DMS 273 (cell line): Measurements from ENCODE around the gene NEK7.
"Not testable (repeated sequence)": the region's sequence is repeated elsewhere in the genome, so short reads cannot be mapped to it uniquely, and the experiment has no call there.

Experiments
- DNase-seq: peaks from one replicate; lab custom pipeline; 2025; ENCODE audit not compliant: unreplicated experiment; lab: John Stamatoyannopoulos, UW

NEK7 gene

GRCh38 chr1:198168227-198168626 lies 11.4 kb downstream of the NEK7 start:
- DNase-seq: peak; percentile 13

GRCh38 chr1:198169672-198170071 lies 12.9 kb downstream of the NEK7 start:
- DNase-seq: no peak

- no peak for DNase-seq
These were observed 15.1 kb downstream of the NEK7 start for GRCh38 chr1:198171667-198172540.

- DNase-seq: no peak
These were observed 17.0 kb downstream of the NEK7 start for GRCh38 chr1:198173832-198174231.

GRCh38 chr1:198174297-198174696 lies 17.5 kb downstream of the NEK7 start:
- DNase-seq: no peak

- no peak for DNase-seq
These were observed 18.8 kb downstream of the NEK7 start for GRCh38 chr1:198175423-198176170.

GRCh38 chr1:198176179-198176578 lies 19.4 kb downstream of the NEK7 start:
- DNase-seq: no peak

- no peak for DNase-seq
These were observed 20.7 kb downstream of the NEK7 start for GRCh38 chr1:198177546-198177945.

GRCh38 chr1:198178615-198179014 lies 21.8 kb downstream of the NEK7 start:
- no peak for DNase-seq

- peak; percentile 27 for DNase-seq
These were observed 22.8 kb downstream of the NEK7 start for GRCh38 chr1:198179556-198179981.

- DNase-seq: no peak
These were observed 26.8 kb downstream of the NEK7 start for GRCh38 chr1:198183605-198184004.

- no peak for DNase-seq
These were observed 27.7 kb downstream of the NEK7 start for GRCh38 chr1:198184516-198184915.

- DNase-seq: no peak
These were observed 28.3 kb downstream of the NEK7 start for GRCh38 chr1:198185146-198185545.

- no peak for DNase-seq
These were observed 29.0 kb downstream of the NEK7 start for GRCh38 chr1:198185759-198186158.

GRCh38 chr1:198186916-198187580 lies 30.2 kb downstream of the NEK7 start:
- no peak for DNase-seq

- DNase-seq: no peak
These were observed 31.3 kb downstream of the NEK7 start for GRCh38 chr1:198187973-198188588.

GRCh38 chr1:198191117-198191516 lies 34.3 kb downstream of the NEK7 start:
- DNase-seq: no peak

- DNase-seq: not testable (repeated sequence)
These were observed 37.1 kb downstream of the NEK7 start for GRCh38 chr1:198193871-198194270.

GRCh38 chr1:198196630-198197029 lies 39.8 kb downstream of the NEK7 start:
- DNase-seq: no peak

- no peak for DNase-seq
These were observed 40.5 kb downstream of the NEK7 start for GRCh38 chr1:198197285-198197684.

- no peak for DNase-seq
These were observed 42.3 kb downstream of the NEK7 start for GRCh38 chr1:198199105-198199504.
